T-helper 1 cell treated with Interleukin-12 subunit alpha and Interleukin-12 subunit beta and Interleukin-4 antibody, amounts not matched to agents 30 ng/mL and 1 ng/mL, for 36 hours (primary cell): ENCODE data around the gene KRT83. TPM values are rescaled to one million over a fixed set of nuclear protein-coding genes. Genes with fewer than 3 reads are reported as not detected.
"Not testable (repeated sequence)": the region's sequence is repeated elsewhere in the genome, so short reads cannot be mapped to it uniquely, and the experiment has no call there.

Source experiments
- intact Hi-C: fragments of 100-400 bp; cut with micrococcal nuclease; formaldehyde crosslinking; loops from one replicate; pipeline ENCODE4 v1.15.1; 2024
- total RNA-seq: library from RNA; stranded (reverse); gene quantifications from 2 replicates; pipeline ENCODE4 v1.2.3, GENCODE V29; 2022

The KRT83 gene
- total RNA-seq, 1 donor from 2014 or later: not detected

DNA sequence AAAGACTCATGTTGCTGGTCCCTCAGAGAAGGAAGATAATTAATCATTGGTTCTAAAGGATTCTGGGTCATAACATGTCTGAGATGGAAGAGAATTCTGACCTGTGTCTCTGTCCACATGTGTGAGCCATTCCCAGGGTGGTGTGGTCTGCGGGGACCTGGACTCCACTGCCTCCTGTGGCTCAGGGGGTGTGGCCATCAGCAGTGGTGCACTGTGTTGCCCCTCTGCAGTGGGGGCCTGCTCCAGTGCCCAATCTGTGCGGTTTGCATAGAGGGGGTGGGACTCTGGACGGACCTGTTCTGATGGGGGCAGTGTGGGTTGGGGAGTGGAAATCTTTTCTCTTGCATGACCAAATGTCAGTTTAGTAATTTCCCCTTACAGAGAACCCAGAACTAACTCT lies 32.6 kb upstream of the KRT83 start:
- intact Hi-C loops: no loop called here

DNA sequence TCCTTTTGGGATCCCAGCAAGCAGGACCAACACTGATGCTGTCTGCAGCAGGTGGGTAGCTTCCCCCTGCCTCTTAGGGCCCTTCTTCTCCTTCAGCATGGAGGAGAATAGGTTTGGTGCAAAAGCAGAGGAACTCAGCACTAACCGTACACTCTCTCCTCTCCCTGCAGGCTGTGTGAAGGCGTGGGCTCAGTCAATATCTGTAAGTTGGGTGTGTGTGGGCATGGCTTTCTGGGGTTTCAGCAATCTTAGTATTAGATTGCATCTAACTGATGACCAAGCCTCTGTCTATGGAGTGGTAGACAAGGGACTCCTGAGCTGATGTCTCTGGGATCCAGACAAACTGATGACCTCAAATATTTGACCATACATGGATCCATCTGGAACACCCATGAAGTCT lies 31.8 kb upstream of the KRT83 start:
- intact Hi-C loops: no loop called here

DNA sequence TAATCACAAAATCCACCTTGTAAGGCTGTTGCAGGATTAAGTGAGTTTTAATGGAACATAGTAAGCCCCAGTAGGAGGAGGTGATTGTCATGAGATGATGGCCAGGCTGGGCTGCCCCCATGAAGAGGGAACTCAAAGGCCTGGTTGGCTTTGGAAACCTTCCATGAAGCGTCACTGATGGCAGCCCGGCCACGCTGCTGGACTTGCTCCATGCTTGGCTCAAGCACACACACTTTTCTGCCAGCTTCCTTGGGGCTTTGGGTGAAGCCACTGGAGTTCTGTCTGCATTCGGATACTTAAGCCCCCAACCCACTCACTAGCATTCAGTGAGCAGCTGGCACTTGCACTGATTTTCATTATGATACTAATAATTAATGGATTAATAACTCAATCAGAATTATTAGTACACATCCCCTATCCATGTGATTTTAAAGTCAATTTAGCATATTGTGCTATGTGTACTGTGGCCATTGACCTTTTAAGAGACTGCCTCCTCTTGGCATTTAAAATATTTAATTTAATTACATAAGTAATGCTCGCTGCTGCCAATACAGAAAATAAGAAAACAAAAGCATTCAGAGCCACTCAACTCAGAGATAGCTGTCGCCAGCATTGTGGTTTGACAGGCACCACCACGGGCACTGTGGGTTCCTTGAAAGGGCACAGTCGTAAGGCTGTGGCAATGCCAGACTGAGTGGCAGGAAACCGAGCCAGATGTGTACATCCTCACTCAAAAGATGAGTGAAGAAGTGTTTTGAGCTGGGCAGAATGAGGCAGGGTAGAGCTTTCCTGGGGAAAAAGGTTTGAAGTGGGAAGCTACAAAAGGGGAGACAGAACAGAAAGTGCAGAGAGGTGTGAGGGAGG lies 30.2 kb upstream of the KRT83 start:
- intact Hi-C loops: no loop called here

DNA sequence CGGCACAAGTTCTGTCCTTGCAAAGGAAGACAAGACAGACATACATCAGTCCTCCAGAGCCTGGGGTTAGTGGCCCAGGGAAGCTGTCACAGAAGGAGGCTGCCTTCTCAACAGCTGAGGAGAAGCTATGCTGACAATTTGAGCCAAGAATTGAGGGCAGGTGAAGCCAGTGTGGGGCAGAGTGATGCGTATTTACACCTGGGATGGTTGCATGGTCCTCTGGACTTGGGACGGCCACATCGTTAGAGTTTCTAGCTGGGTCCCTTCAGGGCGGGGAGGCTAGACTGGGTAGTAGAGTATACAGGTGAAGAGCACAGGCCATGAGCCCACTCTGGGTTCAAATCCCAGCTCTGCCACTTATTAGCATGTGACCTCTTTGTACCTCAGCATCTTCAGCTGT lies 29.6 kb upstream of the KRT83 start:
- intact Hi-C loops: no loop called here

DNA sequence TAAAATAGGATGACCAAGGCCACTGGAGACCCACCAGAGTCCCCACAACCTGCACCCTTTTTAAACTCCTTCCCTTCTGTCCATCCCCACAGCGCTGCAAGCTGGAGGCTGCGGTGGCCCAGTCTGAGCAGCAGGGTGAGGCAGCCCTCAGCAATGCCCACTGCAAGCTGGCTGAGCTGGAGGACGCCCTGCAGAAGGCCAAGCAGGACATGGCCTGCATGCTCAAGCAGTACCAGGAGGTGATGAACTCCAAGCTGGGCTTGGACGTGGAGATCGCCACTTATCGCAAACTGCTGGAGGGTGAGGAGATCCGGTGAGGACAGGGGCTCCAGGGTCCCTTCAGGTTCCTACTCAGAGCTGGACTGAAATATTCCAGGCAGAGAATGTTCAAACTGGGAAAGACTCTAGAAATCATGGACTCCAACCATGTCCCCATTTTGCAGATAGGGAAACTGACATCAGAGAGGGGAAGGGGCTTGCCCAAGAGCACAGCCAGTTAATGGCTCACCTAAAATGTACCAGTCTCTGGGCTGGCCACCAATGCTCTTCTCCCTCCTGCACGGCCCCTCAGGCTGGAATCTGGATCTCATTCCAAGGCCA lies 28.9 kb upstream of the KRT83 start:
- intact Hi-C loops: no loop called here

DNA sequence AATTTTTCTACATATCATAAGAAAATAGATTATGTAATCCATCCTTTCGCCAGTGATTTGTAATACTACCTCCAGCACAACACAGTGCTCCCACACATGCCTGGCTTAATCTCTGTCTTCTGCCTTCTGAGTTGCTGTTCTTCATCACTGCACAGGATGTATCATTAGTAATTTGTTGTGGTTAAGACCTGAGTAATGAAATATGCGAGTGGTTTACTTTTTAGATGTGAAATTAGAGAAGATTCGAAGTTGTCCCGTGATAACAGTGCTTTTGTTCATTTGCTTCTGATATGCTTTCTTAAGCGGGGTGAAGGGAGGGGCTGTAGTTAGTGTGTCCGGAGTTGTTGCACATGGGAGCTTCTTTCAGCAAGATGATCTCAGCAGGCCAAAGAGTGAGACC lies 28.0 kb upstream of the KRT83 start:
- intact Hi-C loops: no loop called here

DNA sequence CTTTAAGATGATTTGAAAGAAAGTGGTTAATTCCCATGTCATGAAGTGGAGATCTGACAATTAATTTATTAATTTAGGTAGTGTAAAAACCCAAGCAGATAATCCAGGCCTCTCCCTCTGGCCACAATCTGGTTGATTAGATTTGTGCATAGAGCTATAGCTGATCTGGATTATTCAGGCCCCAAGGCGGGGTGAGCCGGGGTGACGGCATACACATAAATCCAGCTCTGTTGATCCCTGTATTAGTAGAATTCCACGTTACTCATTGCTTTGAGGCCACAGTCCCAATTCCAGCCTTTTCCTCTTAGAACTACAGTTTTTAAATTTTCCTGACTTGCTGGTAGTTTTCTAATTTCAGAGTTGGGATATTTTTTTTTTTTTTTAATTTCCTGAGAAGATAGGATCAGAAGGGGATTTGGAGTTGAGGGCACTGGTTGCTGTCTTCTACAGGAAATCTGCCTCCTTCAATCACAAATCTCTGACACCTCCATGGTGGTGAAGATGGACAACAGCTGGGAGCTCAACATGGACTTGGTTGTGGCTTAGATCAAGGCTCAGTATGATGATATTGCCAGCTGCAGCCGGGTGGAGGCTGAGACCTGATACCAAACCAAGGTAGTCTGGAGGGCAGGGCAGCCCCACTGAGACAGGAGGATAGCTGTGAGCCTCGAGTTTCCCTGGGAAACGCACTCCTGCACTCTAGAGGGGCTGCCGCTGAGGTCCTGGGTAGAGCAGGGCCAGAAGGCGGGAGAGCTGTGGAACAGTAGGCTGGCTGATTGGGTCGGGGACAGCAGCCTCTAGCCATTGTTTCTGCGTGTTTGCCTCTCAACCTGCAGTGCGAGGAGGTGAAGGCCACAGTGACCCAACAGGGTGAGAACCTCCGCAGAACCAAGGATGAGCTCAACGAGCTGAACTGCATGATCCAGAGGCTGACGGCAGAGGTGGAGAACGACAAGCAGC lies 26.6 kb upstream of the KRT83 start:
- intact Hi-C loops: no loop called here

DNA sequence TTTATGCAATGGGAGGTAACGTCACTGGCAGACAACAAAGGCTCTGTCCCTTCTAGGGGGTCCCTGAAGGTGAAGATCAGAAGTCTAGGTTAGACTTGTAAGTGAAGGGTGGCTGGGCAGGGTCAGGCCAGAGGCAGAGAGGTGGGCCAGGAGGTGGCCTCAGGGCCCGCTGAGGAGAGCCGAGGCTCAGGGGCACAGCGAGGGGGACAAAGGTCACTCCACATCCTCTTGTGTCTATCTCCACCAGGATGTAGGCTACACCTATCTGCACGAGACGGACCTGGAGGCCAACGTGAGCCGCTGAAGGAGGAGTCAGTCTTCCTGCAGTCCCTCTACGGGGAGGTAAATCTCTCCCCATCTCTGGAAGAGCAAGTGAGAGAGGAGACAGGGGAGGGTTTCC lies 25.8 kb upstream of the KRT83 start:
- intact Hi-C loops: no loop called here

DNA sequence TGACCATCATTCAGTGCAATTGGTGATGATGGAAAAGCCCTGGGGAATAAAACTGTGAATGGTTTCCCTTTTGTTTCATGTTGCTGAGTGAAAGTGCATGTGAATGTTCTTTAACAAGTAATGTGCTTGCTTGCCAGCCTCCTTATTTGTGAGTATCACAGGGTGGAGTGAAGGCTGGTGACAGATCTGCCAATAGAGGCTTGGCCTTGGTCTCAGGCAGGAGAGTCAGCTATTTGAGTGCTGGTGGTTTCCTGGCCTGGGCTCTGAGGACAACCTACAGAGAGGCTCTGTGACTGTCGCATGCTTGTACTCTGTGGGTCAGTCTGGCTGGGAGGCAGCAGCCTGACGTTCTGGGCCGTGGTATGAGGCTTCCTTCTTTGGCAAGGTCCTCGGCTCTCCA lies 25.4 kb upstream of the KRT83 start:
- intact Hi-C loops: no loop called here

DNA sequence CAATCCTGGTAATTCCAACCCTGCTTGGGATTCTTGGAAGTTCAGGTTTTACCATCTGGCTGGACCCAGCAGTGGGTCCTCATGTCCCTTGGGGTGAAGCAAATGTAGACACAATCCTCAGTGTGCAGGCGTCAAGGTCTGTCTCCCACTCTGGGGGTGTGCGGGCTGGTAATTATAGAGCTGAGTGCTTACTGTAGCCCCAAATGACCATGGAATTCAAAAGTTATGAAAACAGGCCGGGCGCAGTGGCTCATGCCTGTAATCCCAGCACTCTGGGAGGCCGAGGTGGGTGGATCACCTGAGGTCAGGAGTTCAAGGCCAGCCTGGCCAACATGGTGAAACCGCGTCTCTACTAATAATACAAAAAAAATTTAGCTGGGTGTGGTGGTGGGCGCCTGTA lies 23.8 kb upstream of the KRT83 start:
- intact Hi-C loops: not testable (repeated sequence)

DNA sequence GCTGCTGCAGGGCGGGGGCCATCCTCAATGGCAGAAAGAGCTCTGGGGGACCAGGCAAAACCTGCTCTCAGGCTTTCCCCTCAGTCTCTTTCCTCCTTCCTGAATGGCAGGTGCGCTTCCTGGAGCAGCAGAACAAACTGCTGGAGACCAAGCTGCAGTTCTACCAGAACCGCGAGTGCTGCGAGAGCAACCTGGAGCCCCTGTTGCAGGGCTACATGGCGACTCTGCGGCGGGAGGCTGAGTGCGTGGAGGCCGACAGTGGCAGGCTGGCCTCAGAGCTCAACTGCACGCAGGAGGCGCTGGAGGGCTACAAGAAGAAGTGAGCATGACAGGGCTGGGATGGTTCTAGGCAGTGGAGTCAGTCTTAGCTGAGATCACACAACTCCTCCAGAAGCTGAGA lies 22.9 kb upstream of the KRT83 start:
- intact Hi-C loops: no loop called here

DNA sequence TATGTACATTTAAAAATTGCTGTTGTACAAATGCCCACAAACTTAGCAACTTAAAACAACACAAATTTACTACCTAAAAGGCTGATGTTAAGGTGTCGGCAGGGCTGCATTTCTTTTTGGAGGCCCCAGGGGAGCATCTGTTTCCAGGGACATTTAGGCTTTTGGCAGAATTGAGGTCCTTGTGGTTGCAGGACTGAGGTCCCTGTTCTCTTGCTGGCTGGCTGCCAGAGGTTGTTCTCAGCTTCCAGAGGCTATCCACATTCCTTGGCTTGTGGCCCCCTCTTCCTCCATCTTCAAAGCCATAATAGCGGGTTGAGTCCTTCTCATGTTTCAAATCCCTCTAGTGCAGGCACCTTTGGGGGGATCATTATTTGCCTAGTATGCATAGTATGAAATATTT lies 22.4 kb upstream of the KRT83 start:
- intact Hi-C loops: no loop called here

DNA sequence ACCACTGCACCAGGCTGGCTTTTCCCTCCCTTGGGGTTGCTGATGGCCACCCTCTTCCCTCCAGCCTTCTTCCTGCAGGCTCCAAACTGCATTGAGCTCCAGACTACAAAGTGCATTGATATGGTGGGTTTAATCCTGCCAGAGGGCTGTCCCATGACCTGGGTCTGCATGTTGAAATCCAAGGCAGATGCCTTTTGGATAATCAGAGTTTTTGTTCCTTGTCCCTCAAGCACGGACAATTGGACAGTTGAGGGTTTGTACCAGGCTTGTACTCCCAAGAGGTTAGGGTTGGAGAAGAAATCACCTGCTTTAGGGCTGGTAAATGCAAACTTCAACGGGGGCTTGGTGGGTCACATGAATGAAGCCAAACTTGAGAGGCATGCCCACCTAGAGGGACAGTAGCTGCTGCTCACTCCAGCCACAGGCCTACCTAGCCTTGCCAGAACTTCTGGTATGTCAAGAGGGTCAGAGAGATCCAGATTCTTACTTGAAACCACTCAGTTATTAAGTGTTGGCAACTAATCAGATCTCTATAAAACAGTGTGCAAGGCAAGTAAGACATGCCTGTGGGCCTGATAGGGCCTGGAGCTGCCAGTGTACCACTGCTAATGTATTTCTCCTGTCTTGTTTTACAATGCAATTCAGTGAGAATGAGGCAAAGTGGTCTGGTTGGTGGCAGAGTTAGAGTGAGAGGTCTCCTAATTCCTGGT lies 21.7 kb upstream of the KRT83 start:
- intact Hi-C loops: no loop called here

DNA sequence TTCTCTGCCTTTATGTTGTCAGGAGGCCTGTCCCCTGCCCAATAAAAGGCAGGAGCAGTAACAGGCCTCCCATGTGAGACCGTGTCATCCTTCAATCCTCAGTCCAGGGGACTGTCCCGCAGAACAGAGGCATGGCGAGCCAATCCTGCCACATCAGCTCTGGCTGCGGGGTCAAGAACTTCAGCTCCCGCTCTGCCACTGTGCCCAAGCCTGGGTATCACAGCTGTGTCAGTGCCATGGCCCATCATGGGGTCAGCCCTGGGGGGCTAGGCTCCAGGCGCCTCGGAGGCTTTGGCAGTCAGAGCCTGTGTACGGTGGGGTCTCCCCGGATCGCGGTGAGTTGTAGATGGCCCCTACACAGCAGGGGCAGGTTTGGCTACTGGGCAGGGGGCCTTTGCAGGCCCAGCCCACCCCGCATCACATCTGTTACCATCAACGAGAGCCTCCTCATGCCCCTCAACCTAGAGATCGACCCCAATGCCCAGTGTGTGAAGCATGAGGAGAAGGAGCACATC lies 19.9 kb upstream of the KRT83 start:
- intact Hi-C loops: no loop called here

DNA sequence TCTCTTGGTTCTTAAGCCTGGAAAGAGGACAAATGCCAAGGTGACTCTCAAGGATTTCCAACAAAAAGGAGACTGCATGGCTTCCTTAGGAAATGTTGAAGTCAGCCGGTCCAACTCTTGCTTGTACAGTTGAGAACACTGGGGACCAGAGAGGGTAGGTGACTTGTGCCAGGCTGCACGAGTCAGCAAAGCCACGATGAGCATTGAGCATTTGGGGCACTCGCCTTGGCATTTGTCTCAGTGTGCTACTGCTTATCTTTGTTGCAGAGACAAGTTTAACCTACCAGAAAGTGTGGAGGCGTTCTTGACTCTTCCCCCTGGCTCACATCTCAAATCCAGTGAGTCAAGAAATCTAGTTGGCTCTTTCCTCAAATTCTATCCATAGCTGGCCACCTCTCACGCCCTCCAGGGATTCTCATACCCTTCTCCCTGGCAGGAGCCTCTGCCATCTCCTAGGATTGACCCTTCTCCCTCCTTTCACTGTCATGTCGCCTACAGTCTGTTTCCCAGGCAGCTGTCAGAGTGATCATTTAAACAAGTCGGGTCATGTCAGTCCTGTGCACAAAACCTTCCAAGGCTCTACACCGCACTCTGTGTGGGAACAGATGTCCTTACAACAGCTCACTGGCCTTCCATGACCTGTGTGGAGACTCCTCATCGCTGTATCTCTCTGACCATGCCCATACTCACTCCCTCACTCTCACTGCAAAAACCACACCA lies 17.2 kb upstream of the KRT83 start:
- intact Hi-C loops: no loop called here

DNA sequence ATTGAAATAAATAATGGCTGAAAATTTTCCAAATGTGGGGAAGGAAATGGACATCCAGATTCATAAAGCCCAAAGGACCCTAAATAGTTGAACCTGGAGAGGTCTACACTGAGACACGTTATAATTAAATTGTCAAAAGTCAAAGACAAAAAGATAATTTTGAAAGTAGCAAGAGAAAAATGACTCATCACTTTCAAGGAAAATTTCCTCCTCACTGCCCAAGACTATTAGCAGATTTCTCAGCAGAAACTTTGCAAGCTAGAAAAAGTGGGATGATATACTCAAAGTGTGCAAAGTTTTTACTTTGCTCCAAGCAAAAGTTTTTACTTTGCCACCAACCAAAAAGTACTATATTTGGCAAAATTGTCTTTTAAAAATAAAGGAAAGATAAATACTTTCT lies 15.9 kb upstream of the KRT83 start:
- intact Hi-C loops: no loop called here

DNA sequence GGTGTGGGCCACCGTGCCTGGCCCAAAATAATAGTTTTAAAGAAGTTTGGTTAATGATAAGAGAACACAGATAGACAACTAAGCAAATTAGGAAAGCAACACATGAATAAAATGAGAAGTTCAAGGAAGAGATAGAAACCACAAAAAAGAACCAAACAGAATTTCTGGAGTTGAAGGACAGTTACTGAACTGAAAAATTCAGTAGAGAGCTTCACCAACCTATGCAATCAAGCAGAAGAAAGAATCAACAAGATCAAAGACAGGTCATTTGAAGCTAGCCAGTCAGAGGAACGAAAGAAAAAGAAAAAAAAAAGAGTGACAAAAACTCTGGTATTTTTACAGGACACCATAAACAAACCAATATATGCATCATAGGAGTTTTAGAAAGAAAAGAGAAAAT lies 15.4 kb upstream of the KRT83 start:
- intact Hi-C loops: no loop called here

DNA sequence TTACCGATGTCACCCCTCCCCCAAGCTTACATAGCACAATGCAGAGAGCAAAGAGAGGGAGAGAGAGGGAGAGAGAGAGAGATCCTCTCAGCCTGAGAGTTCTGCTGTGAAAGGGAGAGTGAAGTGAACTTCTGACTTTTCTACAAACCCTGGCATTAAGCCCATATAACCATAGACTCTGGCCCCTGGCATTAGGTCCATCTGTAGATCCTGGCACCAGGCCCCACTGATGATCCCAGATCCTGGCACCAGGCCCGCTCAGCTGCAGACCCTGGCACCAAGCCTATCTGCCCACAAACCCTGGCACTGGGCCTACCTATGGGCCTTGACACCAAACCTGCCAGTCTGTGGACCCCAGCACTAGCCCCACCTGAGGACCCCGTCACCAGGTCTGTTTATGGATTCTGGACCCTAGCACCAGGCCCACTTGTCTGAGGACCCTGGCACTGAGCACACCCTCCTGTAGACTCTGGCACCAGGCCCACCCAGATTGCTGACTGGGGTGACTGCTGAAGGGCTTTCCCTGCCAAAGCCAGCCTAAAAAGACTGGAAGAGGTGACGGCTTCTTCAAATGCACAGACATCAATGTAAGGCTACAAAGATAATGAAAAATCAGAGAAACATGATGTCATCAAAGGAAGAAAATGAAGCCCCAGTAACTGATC lies 14.5 kb upstream of the KRT83 start:
- intact Hi-C loops: no loop called here

DNA sequence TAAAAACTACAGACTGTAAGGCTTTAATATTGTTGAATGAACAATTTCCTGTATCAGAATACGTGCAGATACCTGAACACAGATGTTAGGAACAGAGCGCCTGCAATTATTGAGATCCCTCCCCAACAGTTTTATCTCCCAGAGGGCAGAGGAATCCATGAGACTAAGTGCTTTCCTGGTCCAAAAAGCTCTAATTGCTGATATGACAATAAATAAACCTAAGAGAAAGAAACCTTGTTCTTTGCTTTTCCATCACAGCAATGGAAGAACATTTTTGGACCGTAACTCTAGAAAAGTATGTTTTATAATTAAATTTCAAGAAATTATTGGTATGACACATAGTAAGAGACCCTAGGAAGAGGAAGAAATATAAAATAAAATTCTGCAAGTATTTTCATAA lies 13.0 kb upstream of the KRT83 start:
- intact Hi-C loops: no loop called here

DNA sequence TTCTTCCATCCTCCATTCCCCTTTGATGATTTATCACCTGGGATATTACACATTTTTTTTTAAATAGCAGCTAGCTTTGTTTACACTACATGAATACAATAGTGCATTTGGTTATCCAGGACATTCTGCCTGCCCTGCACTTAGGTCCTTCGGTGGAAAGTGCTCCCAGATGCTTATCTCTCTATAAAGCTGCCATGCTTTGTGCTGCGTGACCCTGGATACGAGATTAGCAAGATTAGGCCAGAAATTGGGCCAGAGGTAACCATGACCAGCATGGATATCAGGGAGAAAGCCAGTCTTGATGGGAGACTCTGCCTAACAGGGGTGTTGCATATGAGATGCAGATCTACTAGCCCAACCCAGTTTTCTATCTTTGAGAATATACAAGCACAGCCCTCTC lies 12.1 kb upstream of the KRT83 start:
- intact Hi-C loops: no loop called here
